HCT116 (cell line): ENCODE measurements around the gene MICAL3.

Experiments used
- CEBPB ChIP-seq: IDR thresholded peaks from 2 replicates; pipeline ENCODE4 v1.6.1; 2012; ENCODE audit warnings: low read depth
- EGR1 ChIP-seq: IDR thresholded peaks from 2 replicates; pipeline ENCODE4 v1.6.1; 2012; ENCODE audit warnings: low read depth
- EZH2 ChIP-seq: fragments of 200-600 bp; sonication (generic); IDR thresholded peaks from 2 replicates; pipeline ENCODE4 v1.6.1; 2017; ENCODE audit warnings: antibody characterized with exemption, mixed run types
- EZH2phosphoT487 ChIP-seq: fragments of 200-600 bp; IDR thresholded peaks from 2 replicates; pipeline ENCODE4 v1.6.1; 2018; ENCODE audit warnings: antibody characterized with exemption, borderline replicate concordance
- FOSL1 ChIP-seq: IDR thresholded peaks from 2 replicates; pipeline ENCODE4 v1.6.1; 2012; ENCODE audit warnings: low read depth
- POLR2A ChIP-seq: IDR thresholded peaks from 2 replicates; pipeline ENCODE4 v1.7.0; 2011; ENCODE audit warnings: borderline replicate concordance; ENCODE audit not compliant: insufficient read depth, insufficient read length; ENCODE audit errors: extremely low read depth
- POLR2AphosphoS5 ChIP-seq: IDR thresholded peaks from 2 replicates; pipeline ENCODE4 v1.6.1; 2011; ENCODE audit warnings: mild to moderate bottlenecking, low read depth, low read length, moderate library complexity
- RAD21 ChIP-seq: IDR thresholded peaks from 2 replicates; pipeline ENCODE4 v1.6.1; 2012; ENCODE audit warnings: low read depth, mild to moderate bottlenecking
- SP1 ChIP-seq: IDR thresholded peaks from 2 replicates; pipeline ENCODE4 v1.6.1; 2012; ENCODE audit warnings: low read depth
- ZNF274 ChIP-seq: fragments of 200-500 bp; sonication (Bioruptor generic); IDR thresholded peaks from 2 replicates; pipeline ENCODE4 v1.6.1; 2014; ENCODE audit warnings: mild to moderate bottlenecking, low read depth, low read length, inconsistent platforms
- TF ChIP-seq, protein P1 (sequence below), 3 experiments: fragments of 200-600 bp in 1 of 3; sonication (generic) in 1 of 3; IDR thresholded peaks in 2 of 3; conservative IDR thresholded peaks in 1 of 3; 2 replicates each; pipeline ENCODE4 v1.5.1; 2012 to 2017; ENCODE audit warnings: low read depth in 2 of 3, low read length in 2 of 3, antibody characterized with exemption in 1 of 3, borderline replicate concordance in 1 of 3, control low read depth in 1 of 3, mild to moderate bottlenecking in 1 of 3, mixed read lengths in 1 of 3, mixed run types in 1 of 3, moderate library complexity in 1 of 3; ENCODE audit not compliant: insufficient read depth in 1 of 3
- TF ChIP-seq, protein P2 (sequence below): IDR thresholded peaks from 2 replicates; pipeline ENCODE4 v1.6.1; 2012; ENCODE audit warnings: low read depth
- TF ChIP-seq, protein P3 (sequence below): IDR thresholded peaks from 2 replicates; pipeline ENCODE4 v1.6.1; 2011; ENCODE audit warnings: mild to moderate bottlenecking, low read length, moderate library complexity; ENCODE audit not compliant: insufficient replicate concordance; ENCODE audit errors: extremely low read depth

DNA sequence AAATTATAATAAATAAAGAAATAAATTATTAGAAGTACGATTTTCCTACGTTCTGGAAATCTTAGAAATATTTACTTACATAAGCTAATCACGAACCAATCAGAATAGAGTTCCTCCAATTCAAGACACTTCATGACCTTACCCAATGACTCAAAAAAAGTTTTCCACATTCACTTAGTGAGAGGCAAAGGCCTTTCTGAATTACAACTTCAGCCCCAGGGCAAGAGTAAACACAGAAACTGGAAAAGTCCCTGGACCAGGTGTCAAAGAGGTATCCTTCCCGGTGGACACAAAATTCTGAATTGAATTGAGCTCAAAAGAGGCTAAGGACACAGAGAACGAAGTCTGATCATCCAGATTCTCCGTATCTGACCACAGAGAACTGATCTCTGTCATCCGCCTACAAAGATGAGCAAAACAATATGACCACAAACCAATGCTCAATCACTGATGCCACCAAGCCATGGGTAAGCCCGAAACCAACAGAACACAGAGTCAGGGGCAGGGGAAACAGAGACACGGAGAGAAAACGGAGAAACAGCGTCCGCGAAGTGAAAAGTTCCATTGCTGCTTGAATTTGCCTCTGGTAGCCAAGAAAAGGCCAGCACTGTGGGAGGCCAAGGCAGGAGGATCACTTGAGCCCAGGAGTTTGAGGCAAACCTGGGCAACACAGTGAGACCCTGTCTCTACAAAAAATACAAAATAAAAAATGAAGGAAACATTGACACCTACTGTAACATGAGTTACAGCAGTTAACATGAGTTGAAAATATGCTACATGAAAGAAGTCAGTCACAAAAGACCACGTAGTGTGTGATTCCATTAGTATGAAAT is 256.9 kb downstream of the MICAL3 start:
- TF ChIP-seq POLR2A (no peak), EZH2phosphoT487 (no peak), RAD21 (no peak), EGR1 (no peak), FOSL1 (no peak), EZH2 (no peak), SP1 (no peak), CEBPB (no peak), ZNF274 (no peak), POLR2AphosphoS5 (no peak)
- TF ChIP-seq, protein P1, sequence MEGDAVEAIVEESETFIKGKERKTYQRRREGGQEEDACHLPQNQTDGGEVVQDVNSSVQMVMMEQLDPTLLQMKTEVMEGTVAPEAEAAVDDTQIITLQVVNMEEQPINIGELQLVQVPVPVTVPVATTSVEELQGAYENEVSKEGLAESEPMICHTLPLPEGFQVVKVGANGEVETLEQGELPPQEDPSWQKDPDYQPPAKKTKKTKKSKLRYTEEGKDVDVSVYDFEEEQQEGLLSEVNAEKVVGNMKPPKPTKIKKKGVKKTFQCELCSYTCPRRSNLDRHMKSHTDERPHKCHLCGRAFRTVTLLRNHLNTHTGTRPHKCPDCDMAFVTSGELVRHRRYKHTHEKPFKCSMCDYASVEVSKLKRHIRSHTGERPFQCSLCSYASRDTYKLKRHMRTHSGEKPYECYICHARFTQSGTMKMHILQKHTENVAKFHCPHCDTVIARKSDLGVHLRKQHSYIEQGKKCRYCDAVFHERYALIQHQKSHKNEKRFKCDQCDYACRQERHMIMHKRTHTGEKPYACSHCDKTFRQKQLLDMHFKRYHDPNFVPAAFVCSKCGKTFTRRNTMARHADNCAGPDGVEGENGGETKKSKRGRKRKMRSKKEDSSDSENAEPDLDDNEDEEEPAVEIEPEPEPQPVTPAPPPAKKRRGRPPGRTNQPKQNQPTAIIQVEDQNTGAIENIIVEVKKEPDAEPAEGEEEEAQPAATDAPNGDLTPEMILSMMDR (IDR thresholded peaks at IDR 0.05 in 2 of 3, conservative IDR thresholded peaks at IDR 0.05 in 1 of 3; ENCODE audit: borderline replicate concordance in 1 of 3, insufficient read depth in 1 of 3, low read depth in 2 of 3, low read length in 2 of 3) = no peak
- TF ChIP-seq, protein P2, sequence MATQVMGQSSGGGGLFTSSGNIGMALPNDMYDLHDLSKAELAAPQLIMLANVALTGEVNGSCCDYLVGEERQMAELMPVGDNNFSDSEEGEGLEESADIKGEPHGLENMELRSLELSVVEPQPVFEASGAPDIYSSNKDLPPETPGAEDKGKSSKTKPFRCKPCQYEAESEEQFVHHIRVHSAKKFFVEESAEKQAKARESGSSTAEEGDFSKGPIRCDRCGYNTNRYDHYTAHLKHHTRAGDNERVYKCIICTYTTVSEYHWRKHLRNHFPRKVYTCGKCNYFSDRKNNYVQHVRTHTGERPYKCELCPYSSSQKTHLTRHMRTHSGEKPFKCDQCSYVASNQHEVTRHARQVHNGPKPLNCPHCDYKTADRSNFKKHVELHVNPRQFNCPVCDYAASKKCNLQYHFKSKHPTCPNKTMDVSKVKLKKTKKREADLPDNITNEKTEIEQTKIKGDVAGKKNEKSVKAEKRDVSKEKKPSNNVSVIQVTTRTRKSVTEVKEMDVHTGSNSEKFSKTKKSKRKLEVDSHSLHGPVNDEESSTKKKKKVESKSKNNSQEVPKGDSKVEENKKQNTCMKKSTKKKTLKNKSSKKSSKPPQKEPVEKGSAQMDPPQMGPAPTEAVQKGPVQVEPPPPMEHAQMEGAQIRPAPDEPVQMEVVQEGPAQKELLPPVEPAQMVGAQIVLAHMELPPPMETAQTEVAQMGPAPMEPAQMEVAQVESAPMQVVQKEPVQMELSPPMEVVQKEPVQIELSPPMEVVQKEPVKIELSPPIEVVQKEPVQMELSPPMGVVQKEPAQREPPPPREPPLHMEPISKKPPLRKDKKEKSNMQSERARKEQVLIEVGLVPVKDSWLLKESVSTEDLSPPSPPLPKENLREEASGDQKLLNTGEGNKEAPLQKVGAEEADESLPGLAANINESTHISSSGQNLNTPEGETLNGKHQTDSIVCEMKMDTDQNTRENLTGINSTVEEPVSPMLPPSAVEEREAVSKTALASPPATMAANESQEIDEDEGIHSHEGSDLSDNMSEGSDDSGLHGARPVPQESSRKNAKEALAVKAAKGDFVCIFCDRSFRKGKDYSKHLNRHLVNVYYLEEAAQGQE = no peak
- TF ChIP-seq, protein P3, sequence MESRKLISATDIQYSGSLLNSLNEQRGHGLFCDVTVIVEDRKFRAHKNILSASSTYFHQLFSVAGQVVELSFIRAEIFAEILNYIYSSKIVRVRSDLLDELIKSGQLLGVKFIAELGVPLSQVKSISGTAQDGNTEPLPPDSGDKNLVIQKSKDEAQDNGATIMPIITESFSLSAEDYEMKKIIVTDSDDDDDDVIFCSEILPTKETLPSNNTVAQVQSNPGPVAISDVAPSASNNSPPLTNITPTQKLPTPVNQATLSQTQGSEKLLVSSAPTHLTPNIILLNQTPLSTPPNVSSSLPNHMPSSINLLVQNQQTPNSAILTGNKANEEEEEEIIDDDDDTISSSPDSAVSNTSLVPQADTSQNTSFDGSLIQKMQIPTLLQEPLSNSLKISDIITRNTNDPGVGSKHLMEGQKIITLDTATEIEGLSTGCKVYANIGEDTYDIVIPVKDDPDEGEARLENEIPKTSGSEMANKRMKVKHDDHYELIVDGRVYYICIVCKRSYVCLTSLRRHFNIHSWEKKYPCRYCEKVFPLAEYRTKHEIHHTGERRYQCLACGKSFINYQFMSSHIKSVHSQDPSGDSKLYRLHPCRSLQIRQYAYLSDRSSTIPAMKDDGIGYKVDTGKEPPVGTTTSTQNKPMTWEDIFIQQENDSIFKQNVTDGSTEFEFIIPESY = no peak
